ENCODE data around the gene NOBOX. TPM values are rescaled to one million over a fixed set of nuclear protein-coding genes. Genes with fewer than 3 reads are reported as not detected.

The NOBOX gene
- total RNA-seq = not detected in 2 replicates

GRCh38 chr7:144403649-144404061 is at the start of gene NOBOX:
TSS of gene NOBOX (minus strand) at chr7:144403693.

GRCh38 chr7:144355176-144355822 is 48.2 kb downstream of the NOBOX start, which contains the start of gene ARHGEF5:
TSS of gene ARHGEF5 (plus strand) at chr7:144355402. CDS start at chr7:144362670, 7,268 bp downstream.

Other genes with a start within 250 kb of the NOBOX start
- 0.37 and 0.66 TPM in 2 replicates for gene CTAGE4, start 220.2 kb downstream of the NOBOX start, total RNA-seq
- 2.0 and 3.0 TPM in 2 replicates for gene ARHGEF35, start 207.9 kb downstream of the NOBOX start, total RNA-seq
- gene OR2A42, start 164.1 kb downstream of the NOBOX start, total RNA-seq = 0.06 TPM in 1 of 2 replicates, not detected in the other
- 0.26 and 0.37 TPM in 2 replicates for gene OR2A7, start 138.9 kb downstream of the NOBOX start, total RNA-seq
- gene CTAGE8, start 134.4 kb downstream of the NOBOX start, total RNA-seq = 0.68 TPM in 1 of 2 replicates, not detected in the other
- gene OR2A1, start 91.3 kb downstream of the NOBOX start, total RNA-seq = under 0.01 and 0.19 TPM in 2 replicates
- gene ARHGEF5, start 48.3 kb downstream of the NOBOX start, total RNA-seq = 2.0 TPM in 2 replicates